K562 (cell line): ENCODE results near the gene MPRIP. TPM values are rescaled to one million over a fixed set of nuclear protein-coding genes. Genes with fewer than 3 reads are reported as not detected.

Source experiments
- ATAC-seq: fragments of 200-7000 bp; cut with Tn5 transposase; 3 replicates; pipeline ENCODE4 v1.9.1; 2020; ENCODE audit warnings: moderate library complexity
- BruUV-seq: library from RNA; stranded (reverse); fragments of 400-500 nt; replicated peaks from 2 replicates; lab custom pipeline; 2021; lab: Mats Ljungman, UMichigan
- CTCF ChIA-PET: fragments of 300-600 bp; formaldehyde crosslinking; extraction: SDS; loops from one replicate; lab custom pipeline; 2021; ENCODE audit warnings: low intra/inter-chr PET ratio; lab: Yijun Ruan, JAX
- POLR2A ChIA-PET: fragments of 300-600, 350-650 bp; sonication (Branson Sonifier 250); formaldehyde crosslinking; extraction: SDS; loops from one replicate; lab custom pipeline; 2021; ENCODE audit warnings: antibody characterized with exemption, inconsistent platforms; lab: Yijun Ruan, JAX
- DNase-seq, 4 experiments: peaks; one replicate each; pipeline versions ENCODE4 v3.0.0 to v3.0.0-alpha.2; 2011 to 2018; ENCODE audit warnings: low spot score in 3 of 4, mixed read lengths in 3 of 4; ENCODE audit errors: extremely low read depth in 1 of 4
- FAIRE-seq: peaks from 2 replicates; lab custom pipeline; 2011; peaks lifted over from hg19 to GRCh38; lab: Jason Lieb, UNC
- H2AFZ ChIP-seq: 2 replicates; pipeline ENCODE4 v1.6.0; 2011; ENCODE audit warnings: low read depth, low read length, control low read depth, inconsistent platforms
- H3K27ac ChIP-seq: fragments of 200-600 bp; 3 replicates; pipeline ENCODE4 v1.8.0; 2011; ENCODE audit warnings: low read depth, mild to moderate bottlenecking, control low read depth, inconsistent platforms, low read length, moderate library complexity, mixed read lengths; ENCODE audit errors: extremely low read depth
- H3K27me3 ChIP-seq, 2 experiments: fragments of 300-600 bp in 1 of 2; 2 replicates in 1 of 2; 3 replicates in 1 of 2; pipeline versions ENCODE4 v1.6.0 to v1.8.0; 2011; ENCODE audit warnings: inconsistent platforms in 2 of 2, low read length in 2 of 2, mild to moderate bottlenecking in 1 of 2, mixed read lengths in 1 of 2, moderate library complexity in 1 of 2; ENCODE audit not compliant: control insufficient read depth in 2 of 2, insufficient read depth in 2 of 2
- H3K36me3 ChIP-seq: fragments of 300-600 bp; 3 replicates; pipeline ENCODE4 v1.8.0; 2011; ENCODE audit warnings: mild to moderate bottlenecking, low read length, inconsistent platforms; ENCODE audit not compliant: control insufficient read depth, insufficient read depth
- H3K4me1 ChIP-seq, 2 experiments: fragments of 200-600 bp in 1 of 2; replicated peaks in 1 of 2; 2 replicates in 1 of 2; 3 replicates in 1 of 2; pipeline versions ENCODE4 v1.5.1 to v1.8.0; 2011; ENCODE audit warnings: inconsistent platforms in 2 of 2, low read length in 2 of 2, mild to moderate bottlenecking in 1 of 2, mixed read lengths in 1 of 2, moderate library complexity in 1 of 2; ENCODE audit not compliant: control insufficient read depth in 2 of 2, insufficient read depth in 2 of 2
- H3K4me2 ChIP-seq: 2 replicates; pipeline ENCODE4 v1.6.1; 2011; ENCODE audit warnings: low read length, control low read depth, inconsistent platforms, mixed read lengths; ENCODE audit not compliant: insufficient read depth
- H3K4me3 ChIP-seq: fragments of 200-600 bp; sonication (generic), shearing (Covaris generic); 2 replicates; pipeline ENCODE4 v1.5.1; 2016; ENCODE audit warnings: control low read depth, inconsistent platforms
- H3K79me2 ChIP-seq: fragments of 200-600 bp; 3 replicates; pipeline ENCODE4 v1.8.0; 2011; ENCODE audit warnings: low read length, inconsistent platforms; ENCODE audit not compliant: control insufficient read depth, insufficient read depth
- H3K9ac ChIP-seq, 2 experiments: 2 replicates each; pipeline versions ENCODE4 v1.6.0 to v1.6.1; 2011; ENCODE audit warnings: low read depth in 2 of 2, low read length in 2 of 2, control low read depth in 1 of 2, inconsistent platforms in 1 of 2, mild to moderate bottlenecking in 1 of 2, mixed read lengths in 1 of 2; ENCODE audit not compliant: insufficient read depth in 1 of 2
- H3K9me1 ChIP-seq: one replicate; pipeline ENCODE4 v1.6.0; 2011; ENCODE audit warnings: inconsistent platforms, mild to moderate bottlenecking, low read length, moderate library complexity; ENCODE audit not compliant: control insufficient read depth, insufficient read depth
- H3K9me3 ChIP-seq: replicated peaks from 2 replicates; pipeline ENCODE4 v1.5.1; 2011; ENCODE audit warnings: low read depth, low read length, inconsistent platforms; ENCODE audit not compliant: control insufficient read depth, insufficient read depth
- H4K20me1 ChIP-seq: replicated peaks from 2 replicates; pipeline ENCODE4 v1.6.1; 2011; ENCODE audit warnings: low read length, inconsistent platforms, mixed read lengths; ENCODE audit not compliant: control insufficient read depth, insufficient read depth
- CXXC5 ChIP-seq: fragments of 250-450 bp; sonication (Bioruptor Pico); IDR thresholded peaks from 2 replicates; pipeline ENCODE4 v1.8.0; 2022; ENCODE audit warnings: inconsistent platforms, mild to moderate bottlenecking, moderate library complexity
- HSF4 ChIP-seq: fragments of 250-450 bp; sonication (Bioruptor Pico); IDR thresholded peaks from 2 replicates; pipeline ENCODE4 v2.1.2; 2022; ENCODE audit warnings: mild to moderate bottlenecking, moderate library complexity, borderline replicate concordance
- MCM2 ChIP-seq: fragments of 450-650 bp; IDR thresholded peaks from 2 replicates; pipeline ENCODE4 v1.6.1; 2017; ENCODE audit warnings: low read depth, mild to moderate bottlenecking
- MCM3 ChIP-seq: fragments of 450-650 bp; IDR thresholded peaks from 2 replicates; pipeline ENCODE4 v1.6.1; 2016
- MED1 ChIP-seq: sonication (generic); formaldehyde crosslinking; IDR thresholded peaks from 2 replicates; pipeline ENCODE4 v1.8.1; 2023; ENCODE audit warnings: missing genetic modification reagents, borderline replicate concordance
- NUFIP1 ChIP-seq: fragments of 450-650 bp; IDR thresholded peaks from 2 replicates; pipeline ENCODE4 v1.6.1; 2018; ENCODE audit not compliant: partially characterized antibody
- SMARCE1 ChIP-seq: fragments of 450-650 bp; IDR thresholded peaks from 2 replicates; pipeline ENCODE4 v1.7.1; 2016; ENCODE audit warnings: mild to moderate bottlenecking
- SNRNP70 ChIP-seq: fragments of 200-400 bp; formaldehyde crosslinking; optimal IDR thresholded peaks from 2 replicates; pipeline ENCODE3; 2017; ENCODE audit warnings: low read depth, low read length
- SRSF9 ChIP-seq: fragments of 200-400 bp; formaldehyde crosslinking; IDR thresholded peaks from 2 replicates; pipeline ENCODE4 v1.6.1; 2017; ENCODE audit warnings: low read depth, low read length, borderline replicate concordance
- TAF7 ChIP-seq: fragments of 450-650 bp; IDR thresholded peaks from 2 replicates; pipeline ENCODE4 v1.6.1; 2016; ENCODE audit warnings: missing genetic modification characterization, missing compliant biosample characterization
- TOE1 ChIP-seq, 2 experiments: fragments of 450-650 bp in 1 of 2; sonication (generic) in 1 of 2; formaldehyde crosslinking in 1 of 2; IDR thresholded peaks; 2 replicates each; pipeline versions ENCODE4 v1.7.1 to v1.8.0; 2016 to 2022; ENCODE audit warnings: borderline replicate concordance in 2 of 2, mild to moderate bottlenecking in 2 of 2, antibody characterized with exemption in 1 of 2, inconsistent platforms in 1 of 2, low read depth in 1 of 2, missing genetic modification reagents in 1 of 2, moderate library complexity in 1 of 2
- ZNF217 ChIP-seq: sonication (generic); formaldehyde crosslinking; IDR thresholded peaks from 2 replicates; pipeline ENCODE4 v1.8.0; 2022; ENCODE audit warnings: mild to moderate bottlenecking, missing genetic modification reagents
- ZNF766 ChIP-seq: fragments of 200-800 bp; sonication (Bioruptor generic); conservative IDR thresholded peaks from 2 replicates; pipeline ENCODE4 v1.6.1; 2016; ENCODE audit warnings: missing genetic modification characterization, missing compliant biosample characterization
- ZNF79 ChIP-seq: fragments of 250-450 bp; sonication (Bioruptor Pico); IDR thresholded peaks from 2 replicates; pipeline ENCODE4 v1.4.0; 2020; ENCODE audit warnings: low read depth, mild to moderate bottlenecking, moderate library complexity
- WGBS: fragments of 100-300 bp; shearing (Covaris generic); methylation state at CpG from one replicate; pipeline ENCODE4 v1.1.6; 2016; ENCODE audit warnings: low coverage, mixed read lengths; ENCODE audit not compliant: insufficient coverage; ENCODE audit errors: missing lambda C conversion rate; 5-methylcytosine and 5-hydroxymethylcytosine counted together
- in situ Hi-C: fragments of 300-500 bp; cut with MboI; formaldehyde crosslinking; loops from 4 replicates; pipeline ENCODE4 v1.15.0; 2018; ENCODE audit warnings: inconsistent platforms, mixed read lengths
- intact Hi-C: fragments of 100-400 bp; cut with micrococcal nuclease; formaldehyde crosslinking; loops from 2 replicates; pipeline ENCODE4 v1.14.2; 2022
- polyA plus RNA-seq, 8 experiments: library from polyadenylated mRNA; depleted of rRNA in 4 of 8; stranded (reverse) in 5 of 8; unstranded in 3 of 8; fragments of >200 nt; fragmentation: Nextera tagmentation in 2 of 8; fragmentation: Illumina TruSeq in 1 of 8; extraction: Ambion mirVana in 2 of 8; extraction: Trizol in 1 of 8; gene quantifications; 2 replicates each; pipeline versions ENCODE4 v1.2.1 to v1.2.3, GENCODE V29; 2011 to 2014; ENCODE audit warnings: inconsistent platforms in 1 of 8, missing spikeins in 1 of 8
- total RNA-seq, 7 experiments: library from RNA; depleted of rRNA in 6 of 7; stranded (reverse); fragments of >200 nt in 6 of 7; fragmentation: Illumina TruSeq in 2 of 7; extraction: Trizol in 2 of 7; gene quantifications; 2 replicates each; pipeline versions ENCODE4 v1.2.1 to v1.2.3, GENCODE V29; 2011 to 2021; ENCODE audit warnings: low replicate concordance in 1 of 7
- TF ChIP-seq, protein P1 (sequence below): fragments of 250-450 bp; sonication (Bioruptor Pico); IDR thresholded peaks from 2 replicates; pipeline ENCODE4 v1.8.0; 2022; ENCODE audit warnings: inconsistent platforms, mild to moderate bottlenecking, moderate library complexity, borderline replicate concordance
- TF ChIP-seq, protein P2 (sequence below): fragments of 250-450 bp; sonication (Bioruptor Pico); IDR thresholded peaks from 2 replicates; pipeline ENCODE4 v1.4.0; 2020; ENCODE audit warnings: mild to moderate bottlenecking, moderate library complexity
- TF ChIP-seq, protein P3 (sequence below): sonication (generic); formaldehyde crosslinking; IDR thresholded peaks from 2 replicates; pipeline ENCODE4 v1.9.0; 2022; ENCODE audit warnings: mild to moderate bottlenecking, missing genetic modification reagents

MPRIP gene
- total and polyA plus RNA-seq, 9 of the 15 experiments (the other 6 are each of a cell fraction or from before 2014, with no cell fraction given), result 10.0 to 72.6 (median 30.1) TPM

DNA sequence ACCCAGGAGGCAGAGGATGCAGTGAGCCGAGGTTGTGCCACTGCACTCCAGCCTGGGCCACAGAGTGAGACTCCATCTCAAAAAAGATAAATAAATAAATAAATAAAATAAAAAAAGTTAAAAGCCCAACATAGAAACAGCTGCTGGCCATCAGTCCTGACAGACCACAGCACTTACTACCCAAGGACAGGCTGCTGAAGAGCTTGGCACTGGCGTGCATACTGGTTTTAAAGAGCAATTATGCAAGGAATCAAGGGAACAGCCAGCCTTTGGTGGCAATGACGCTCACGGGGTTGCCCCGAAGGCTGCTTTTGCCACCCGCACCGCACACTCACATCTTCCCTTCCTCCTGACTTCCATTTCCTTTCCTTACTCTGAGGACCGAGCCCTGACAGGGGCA is 159.7 kb downstream of the MPRIP start:
- TF ChIP-seq ZNF766 (CRISPR knock-in tag) (no peak), NUFIP1 (no peak), HSF4 (CRISPR knock-in tag) (no peak), MCM2 (no peak), MED1 (CRISPR knock-in tag) (no peak), ZNF79 (CRISPR knock-in tag) (no peak), TOE1 (IDR thresholded peaks at IDR 0.05; ENCODE audit: borderline replicate concordance) (no peak), TOE1 (CRISPR knock-in tag; IDR thresholded peaks at IDR 0.05; ENCODE audit: borderline replicate concordance, low read depth) (no peak), ZNF217 (no peak), CXXC5 (CRISPR knock-in tag) (no peak), SMARCE1 (no peak), MCM3 (no peak), SNRNP70 (no peak), SRSF9 (no peak), TAF7 (tag) (no peak)
- TF ChIP-seq, protein P1, sequence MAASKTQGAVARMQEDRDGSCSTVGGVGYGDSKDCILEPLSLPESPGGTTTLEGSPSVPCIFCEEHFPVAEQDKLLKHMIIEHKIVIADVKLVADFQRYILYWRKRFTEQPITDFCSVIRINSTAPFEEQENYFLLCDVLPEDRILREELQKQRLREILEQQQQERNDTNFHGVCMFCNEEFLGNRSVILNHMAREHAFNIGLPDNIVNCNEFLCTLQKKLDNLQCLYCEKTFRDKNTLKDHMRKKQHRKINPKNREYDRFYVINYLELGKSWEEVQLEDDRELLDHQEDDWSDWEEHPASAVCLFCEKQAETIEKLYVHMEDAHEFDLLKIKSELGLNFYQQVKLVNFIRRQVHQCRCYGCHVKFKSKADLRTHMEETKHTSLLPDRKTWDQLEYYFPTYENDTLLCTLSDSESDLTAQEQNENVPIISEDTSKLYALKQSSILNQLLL (CRISPR knock-in tag), result no peak
- TF ChIP-seq, protein P2, sequence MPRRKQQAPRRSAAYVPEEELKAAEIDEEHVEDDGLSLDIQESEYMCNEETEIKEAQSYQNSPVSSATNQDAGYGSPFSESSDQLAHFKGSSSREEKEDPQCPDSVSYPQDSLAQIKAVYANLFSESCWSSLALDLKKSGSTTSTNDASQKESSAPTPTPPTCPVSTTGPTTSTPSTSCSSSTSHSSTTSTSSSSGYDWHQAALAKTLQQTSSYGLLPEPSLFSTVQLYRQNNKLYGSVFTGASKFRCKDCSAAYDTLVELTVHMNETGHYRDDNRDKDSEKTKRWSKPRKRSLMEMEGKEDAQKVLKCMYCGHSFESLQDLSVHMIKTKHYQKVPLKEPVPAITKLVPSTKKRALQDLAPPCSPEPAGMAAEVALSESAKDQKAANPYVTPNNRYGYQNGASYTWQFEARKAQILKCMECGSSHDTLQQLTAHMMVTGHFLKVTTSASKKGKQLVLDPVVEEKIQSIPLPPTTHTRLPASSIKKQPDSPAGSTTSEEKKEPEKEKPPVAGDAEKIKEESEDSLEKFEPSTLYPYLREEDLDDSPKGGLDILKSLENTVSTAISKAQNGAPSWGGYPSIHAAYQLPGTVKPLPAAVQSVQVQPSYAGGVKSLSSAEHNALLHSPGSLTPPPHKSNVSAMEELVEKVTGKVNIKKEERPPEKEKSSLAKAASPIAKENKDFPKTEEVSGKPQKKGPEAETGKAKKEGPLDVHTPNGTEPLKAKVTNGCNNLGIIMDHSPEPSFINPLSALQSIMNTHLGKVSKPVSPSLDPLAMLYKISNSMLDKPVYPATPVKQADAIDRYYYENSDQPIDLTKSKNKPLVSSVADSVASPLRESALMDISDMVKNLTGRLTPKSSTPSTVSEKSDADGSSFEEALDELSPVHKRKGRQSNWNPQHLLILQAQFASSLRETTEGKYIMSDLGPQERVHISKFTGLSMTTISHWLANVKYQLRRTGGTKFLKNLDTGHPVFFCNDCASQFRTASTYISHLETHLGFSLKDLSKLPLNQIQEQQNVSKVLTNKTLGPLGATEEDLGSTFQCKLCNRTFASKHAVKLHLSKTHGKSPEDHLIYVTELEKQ (CRISPR knock-in tag), result no peak
- TF ChIP-seq, protein P3, sequence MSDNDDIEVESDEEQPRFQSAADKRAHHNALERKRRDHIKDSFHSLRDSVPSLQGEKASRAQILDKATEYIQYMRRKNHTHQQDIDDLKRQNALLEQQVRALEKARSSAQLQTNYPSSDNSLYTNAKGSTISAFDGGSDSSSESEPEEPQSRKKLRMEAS (CRISPR knock-in tag), result no peak
- TF ChIP-seq, all 486 proteins: peak for 0
- ATAC-seq (no peak), DNase-seq (no peak), FAIRE-seq (no peak)
- H3K36me3 ChIP-seq, result peaks cover 48% of the 10 kb centered on the region; the same call in 2 of the 3 replicates
- POLR2A ChIA-PET, result interaction anchor here (2.1 kb wide), 1 partner anchor 10 kb away, joined by 5 read pairs; no protein-coding TSS in a partner anchor
- no peak overlapping the region for H3K4me2 ChIP-seq
- no TSS peak for BruUV-seq
- H3K27ac ChIP-seq, result no peak overlapping the region; the same call in 2 of the 3 replicates
- in situ Hi-C loops (no loop called here), intact Hi-C loops (no loop called here)
- H3K27me3 ChIP-seq, result no peaks in the 10 kb centered on the region
- H3K9ac ChIP-seq, result peak overlapping the region in 1 of 2 experiments; percentile 78; a peak in 1 of 4 replicates
- CTCF ChIA-PET, result interaction anchor here (0.7 kb wide), 1 partner anchor 97 kb away, joined by 3 read pairs; no protein-coding TSS in a partner anchor
- H3K9me1 ChIP-seq, result no peaks in the 10 kb centered on the region
- no peaks in the 10 kb centered on the region for H3K9me3 ChIP-seq
- H3K79me2 ChIP-seq, result peaks cover 47% of the 10 kb centered on the region
- H3K4me3 ChIP-seq, result no peak overlapping the region
- peaks cover 10 to 36% of the 10 kb centered on the region in 2 experiments; a peak in 4 of 5 replicates for H3K4me1 ChIP-seq
- no peaks in the 10 kb centered on the region for H4K20me1 ChIP-seq
- 90% methylated on average over 5 of the region's 8 CpGs for WGBS
- H2AFZ ChIP-seq, result no peak overlapping the region
